K562 (cell line): ENCODE measurements around the gene PTPMT1. TPM values are rescaled to one million over a fixed set of nuclear protein-coding genes. Genes with fewer than 3 reads are reported as not detected.

Experiments used
- BRD9 ChIP-seq: fragments of 450-650 bp; IDR thresholded peaks from 2 replicates; pipeline ENCODE4 v1.6.1; 2018; ENCODE audit warnings: low read depth; ENCODE audit not compliant: partially characterized antibody
- CUX1 ChIP-seq: fragments of 200-800 bp; sonication (Bioruptor generic); IDR thresholded peaks from 2 replicates; pipeline ENCODE4 v1.6.1; 2016; ENCODE audit warnings: missing genetic modification characterization, missing compliant biosample characterization
- ETS2 ChIP-seq: IDR thresholded peaks from 2 replicates; pipeline ENCODE4 v1.6.1; 2016; ENCODE audit warnings: borderline replicate concordance, missing genetic modification characterization, mild to moderate bottlenecking, moderate library complexity, missing compliant biosample characterization; ENCODE audit not compliant: poor library complexity, severe bottlenecking
- MITF ChIP-seq: IDR thresholded peaks from 2 replicates; pipeline ENCODE4 v1.6.1; 2014; ENCODE audit warnings: antibody characterized with exemption
- MYC ChIP-seq, 2 experiments: fragments of 250-450 bp in 1 of 2; sonication (Bioruptor Pico) in 1 of 2; IDR thresholded peaks; 2 replicates each; pipeline versions ENCODE4 v1.5.1 to v1.6.1; 2012 to 2021; ENCODE audit warnings: low read depth in 2 of 2, borderline replicate concordance in 1 of 2, improper control_type of control experiment in 1 of 2, low read length in 1 of 2, mild to moderate bottlenecking in 1 of 2, moderate library complexity in 1 of 2
- PHTF2 ChIP-seq: fragments of 250-450 bp; sonication (Bioruptor Pico); IDR thresholded peaks from 2 replicates; pipeline ENCODE4 v1.5.0; 2021; ENCODE audit warnings: mild to moderate bottlenecking
- POLR3G ChIP-seq: IDR thresholded peaks from 2 replicates; pipeline ENCODE4 v1.6.1; 2011; ENCODE audit not compliant: insufficient read length, insufficient replicate concordance; ENCODE audit errors: extremely low read depth
- SAP30 ChIP-seq: fragments of 200-600 bp; sonication (generic); IDR thresholded peaks from 2 replicates; pipeline ENCODE4 v1.6.1; 2012; ENCODE audit warnings: borderline replicate concordance, low read depth, mild to moderate bottlenecking, moderate library complexity, low read length, control low read depth, inconsistent platforms; ENCODE audit not compliant: insufficient read depth, poor library complexity, severe bottlenecking
- SREBF2 ChIP-seq: sonication (generic); formaldehyde crosslinking; IDR thresholded peaks from 2 replicates; pipeline ENCODE4 v1.4.0; 2020; ENCODE audit warnings: mild to moderate bottlenecking, missing genetic modification reagents
- ZNF280A ChIP-seq: fragments of 450-650 bp; IDR thresholded peaks from 2 replicates; pipeline ENCODE4 v1.6.1; 2018; ENCODE audit warnings: mild to moderate bottlenecking, low read depth; ENCODE audit not compliant: partially characterized antibody
- ZNF764 ChIP-seq: fragments of 250-450 bp; sonication (Bioruptor Pico); IDR thresholded peaks from 2 replicates; pipeline ENCODE4 v1.4.0; 2020; ENCODE audit warnings: low read depth, mild to moderate bottlenecking, moderate library complexity
- polyA plus RNA-seq, 8 experiments: library from polyadenylated mRNA; depleted of rRNA in 4 of 8; stranded (reverse) in 5 of 8; unstranded in 3 of 8; fragments of >200 nt; fragmentation: Nextera tagmentation in 2 of 8; fragmentation: Illumina TruSeq in 1 of 8; extraction: Ambion mirVana in 2 of 8; extraction: Trizol in 1 of 8; gene quantifications; 2 replicates each; pipeline versions ENCODE4 v1.2.1 to v1.2.3, GENCODE V29; 2011 to 2014; ENCODE audit warnings: inconsistent platforms in 1 of 8, missing spikeins in 1 of 8
- total RNA-seq, 7 experiments: library from RNA; depleted of rRNA in 6 of 7; stranded (reverse); fragments of >200 nt in 6 of 7; fragmentation: Illumina TruSeq in 2 of 7; extraction: Trizol in 2 of 7; gene quantifications; 2 replicates each; pipeline versions ENCODE4 v1.2.1 to v1.2.3, GENCODE V29; 2011 to 2021; ENCODE audit warnings: low replicate concordance in 1 of 7
- TF ChIP-seq, protein P1 (sequence below): sonication (generic); formaldehyde crosslinking; IDR thresholded peaks from 2 replicates; pipeline ENCODE4 v1.8.1; 2023; ENCODE audit warnings: mild to moderate bottlenecking, missing genetic modification reagents
- TF ChIP-seq, protein P2 (sequence below): fragments of 450-650 bp; IDR thresholded peaks from one replicate; pipeline ENCODE4 v1.6.1; 2018; ENCODE audit warnings: mild to moderate bottlenecking, moderate library complexity; ENCODE audit not compliant: partially characterized antibody

Gene PTPMT1
- total and polyA plus RNA-seq, 9 of the 15 experiments (the other 6 are each of a cell fraction or from before 2014, with no cell fraction given): 10.4 to 140 (median 67.2) TPM

GRCh38 chr11:47523490-47524225, 41.7 kb upstream of the PTPMT1 start (continued):
- no peak for TF ChIP-seq CUX1
- peak; percentile 21 for TF ChIP-seq BRD9
- TF ChIP-seq SAP30: no peak
- peak; percentile 53; the same call in 1 of the 2 replicates for TF ChIP-seq MITF
- no peak for TF ChIP-seq PHTF2
- no peak for TF ChIP-seq ZNF280A
- 0 out of 2 replicates have a peak, but pooled peaks have one; percentile 53 for TF ChIP-seq MYC (IDR thresholded peaks at IDR 0.05; ENCODE audit: low read depth, low read length)
- TF ChIP-seq MYC (CRISPR knock-in tag; IDR thresholded peaks at IDR 0.05; ENCODE audit: borderline replicate concordance, low read depth): no peak
- no peak for TF ChIP-seq SREBF2 (CRISPR knock-in tag)
- no peak for TF ChIP-seq POLR3G
- TF ChIP-seq, protein P1, sequence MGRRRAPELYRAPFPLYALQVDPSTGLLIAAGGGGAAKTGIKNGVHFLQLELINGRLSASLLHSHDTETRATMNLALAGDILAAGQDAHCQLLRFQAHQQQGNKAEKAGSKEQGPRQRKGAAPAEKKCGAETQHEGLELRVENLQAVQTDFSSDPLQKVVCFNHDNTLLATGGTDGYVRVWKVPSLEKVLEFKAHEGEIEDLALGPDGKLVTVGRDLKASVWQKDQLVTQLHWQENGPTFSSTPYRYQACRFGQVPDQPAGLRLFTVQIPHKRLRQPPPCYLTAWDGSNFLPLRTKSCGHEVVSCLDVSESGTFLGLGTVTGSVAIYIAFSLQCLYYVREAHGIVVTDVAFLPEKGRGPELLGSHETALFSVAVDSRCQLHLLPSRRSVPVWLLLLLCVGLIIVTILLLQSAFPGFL (CRISPR knock-in tag): no peak
- TF ChIP-seq, protein P2, sequence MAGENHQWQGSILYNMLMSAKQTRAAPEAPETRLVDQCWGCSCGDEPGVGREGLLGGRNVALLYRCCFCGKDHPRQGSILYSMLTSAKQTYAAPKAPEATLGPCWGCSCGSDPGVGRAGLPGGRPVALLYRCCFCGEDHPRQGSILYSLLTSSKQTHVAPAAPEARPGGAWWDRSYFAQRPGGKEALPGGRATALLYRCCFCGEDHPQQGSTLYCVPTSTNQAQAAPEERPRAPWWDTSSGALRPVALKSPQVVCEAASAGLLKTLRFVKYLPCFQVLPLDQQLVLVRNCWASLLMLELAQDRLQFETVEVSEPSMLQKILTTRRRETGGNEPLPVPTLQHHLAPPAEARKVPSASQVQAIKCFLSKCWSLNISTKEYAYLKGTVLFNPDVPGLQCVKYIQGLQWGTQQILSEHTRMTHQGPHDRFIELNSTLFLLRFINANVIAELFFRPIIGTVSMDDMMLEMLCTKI: no peak
- no peak for TF ChIP-seq ZNF764 (CRISPR knock-in tag)
- no peak for TF ChIP-seq ETS2 (tag)
